GM21381 (cell line): ENCODE results near the gene ATP6V1G3.
"Not testable (repeated sequence)": the region's sequence is repeated elsewhere in the genome, so short reads cannot be mapped to it uniquely, and the experiment has no call there.

ENCODE experiments used
- ATAC-seq: cut with Tn5 transposase; IDR thresholded peaks from one replicate; pipeline ENCODE4 v1.9.1; 2021; ENCODE audit warnings: mild to moderate bottlenecking, moderate library complexity; ENCODE audit not compliant: unreplicated experiment

ATP6V1G3 gene, protein sequence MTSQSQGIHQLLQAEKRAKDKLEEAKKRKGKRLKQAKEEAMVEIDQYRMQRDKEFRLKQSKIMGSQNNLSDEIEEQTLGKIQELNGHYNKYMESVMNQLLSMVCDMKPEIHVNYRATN

DNA sequence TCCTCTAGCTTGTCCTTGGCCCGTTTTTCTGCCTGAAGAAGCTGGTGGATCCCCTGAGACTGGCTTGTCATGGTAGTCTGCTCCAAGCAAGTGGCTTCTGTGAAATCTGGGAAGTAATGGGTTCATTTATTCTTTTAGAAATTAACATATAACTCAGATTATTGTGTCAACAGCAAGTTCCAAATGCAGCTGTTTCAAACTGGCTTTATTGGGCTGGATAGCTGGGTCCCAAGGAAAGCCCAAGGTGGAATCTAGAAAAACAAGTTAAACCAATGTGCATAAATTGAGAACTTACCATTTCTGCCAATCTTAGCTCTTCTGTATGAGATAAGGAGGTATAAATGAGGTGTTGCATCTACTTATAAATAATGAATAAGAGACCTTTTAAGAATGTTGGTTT is at the start of gene ATP6V1G3:
TSS of gene ATP6V1G3 (minus strand) at position 101 of the 400 bp plus-strand sequence. CDS start at position 71, 30 bp downstream.
- ATAC-seq = no peak

DNA sequence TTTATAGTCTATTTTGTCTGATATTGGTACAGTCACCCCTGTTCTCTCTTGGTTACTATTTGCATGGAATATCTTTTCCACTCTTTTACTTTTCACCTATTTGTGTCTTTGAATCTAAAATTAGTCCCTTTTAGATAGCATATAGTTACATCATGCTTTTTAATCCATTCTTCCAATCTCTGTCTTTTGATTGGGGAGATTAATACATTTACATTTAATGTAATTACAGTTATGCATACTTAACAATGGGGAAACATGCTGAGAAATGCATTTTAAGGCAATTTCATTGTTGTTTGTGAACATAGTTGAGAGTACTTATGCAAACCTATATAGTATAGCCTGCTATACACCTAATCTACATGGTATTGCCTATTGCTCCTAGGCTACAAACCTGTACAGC is 48.4 kb upstream of the ATP6V1G3 start:
- ATAC-seq = no peak

DNA sequence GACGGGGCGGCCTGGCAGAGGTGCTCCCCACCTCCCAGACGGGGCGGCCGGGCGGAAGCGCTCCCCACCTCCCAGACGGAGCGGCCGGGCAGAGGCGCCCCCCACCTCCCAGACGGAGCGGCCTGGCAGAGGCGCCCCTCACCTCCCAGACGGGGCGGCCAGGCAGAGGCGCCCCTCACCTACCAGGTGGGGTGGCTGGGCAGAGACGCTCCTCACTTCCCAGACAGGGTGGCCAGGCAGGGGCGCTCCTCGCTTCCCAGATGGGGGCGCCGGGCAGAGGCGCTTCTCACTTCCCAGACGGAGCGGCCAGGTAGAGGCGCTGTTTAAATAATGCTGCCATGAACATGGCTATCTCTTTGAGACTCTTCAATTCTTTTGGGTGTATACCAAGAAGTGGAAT is 43.7 kb upstream of the ATP6V1G3 start:
- ATAC-seq = no peak

GRCh38 chr1:198583209-198583802 is 42.8 kb upstream of the ATP6V1G3 start:
- ATAC-seq = not testable (repeated sequence)

- ATAC-seq = no peak
Observed at GRCh38 chr1:198577444-198577843, 37.0 kb upstream of the ATP6V1G3 start.

- peak; percentile 56 for ATAC-seq
Observed at GRCh38 chr1:198575798-198576641, 35.5 kb upstream of the ATP6V1G3 start.

DNA sequence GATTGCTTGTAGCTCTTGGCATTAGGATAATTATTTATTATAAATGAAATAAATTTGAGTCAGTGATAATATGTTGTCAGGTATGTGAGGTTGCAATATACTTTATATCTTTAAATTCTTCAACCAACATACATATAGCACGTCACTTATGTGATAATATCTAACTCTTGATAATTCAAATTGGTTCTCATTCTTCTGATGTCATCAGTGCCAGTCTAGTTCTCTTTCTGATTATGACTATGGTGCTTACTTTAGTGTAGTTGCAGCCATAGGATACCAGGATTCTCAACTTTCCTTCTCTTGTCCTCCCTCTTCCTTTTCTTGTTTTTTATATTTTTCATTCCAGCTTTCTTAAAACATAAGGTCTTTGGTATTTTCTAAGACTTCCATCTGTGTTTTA is 34.8 kb upstream of the ATP6V1G3 start:
- ATAC-seq = no peak

DNA sequence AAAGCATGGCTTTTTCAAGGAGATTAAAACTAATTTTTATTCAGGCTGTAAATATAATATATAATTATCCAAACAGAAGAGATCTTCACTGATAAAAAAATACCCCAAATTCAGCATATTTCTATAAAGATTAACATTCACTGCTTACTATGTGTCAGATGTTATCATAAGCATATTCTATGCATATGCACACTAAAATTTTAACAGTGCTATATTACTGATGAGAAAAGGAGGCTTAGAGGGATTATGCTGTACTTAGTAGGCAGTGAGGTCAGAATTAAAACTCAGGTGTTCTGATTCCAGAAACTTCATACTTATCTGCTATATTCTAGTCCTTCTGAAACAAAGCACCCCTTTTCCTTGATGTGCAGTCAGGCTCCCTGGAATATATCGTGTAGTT is 33.8 kb upstream of the ATP6V1G3 start:
- ATAC-seq = no peak

GRCh38 chr1:198564716-198565115 is 24.2 kb upstream of the ATP6V1G3 start:
- no peak for ATAC-seq

DNA sequence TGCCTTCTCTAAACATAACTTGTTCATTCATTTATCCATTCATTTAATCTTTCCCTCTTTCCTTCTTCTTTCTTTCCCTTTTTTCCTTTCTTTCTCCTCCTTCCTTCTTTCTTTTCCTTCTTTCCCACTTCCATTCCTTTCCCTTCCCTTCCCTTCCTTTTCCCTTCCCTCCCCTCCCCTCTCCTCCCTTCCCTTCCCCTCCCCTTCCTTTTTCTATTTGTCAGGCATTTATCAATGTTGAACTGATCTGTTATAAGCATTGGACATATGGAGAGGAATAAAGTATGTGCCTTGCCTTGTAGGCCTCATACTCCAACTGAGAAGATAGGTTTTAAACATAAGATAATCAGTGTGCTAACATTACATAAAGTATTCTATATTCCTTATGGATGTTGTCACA is 23.7 kb upstream of the ATP6V1G3 start:
- ATAC-seq = no peak

DNA sequence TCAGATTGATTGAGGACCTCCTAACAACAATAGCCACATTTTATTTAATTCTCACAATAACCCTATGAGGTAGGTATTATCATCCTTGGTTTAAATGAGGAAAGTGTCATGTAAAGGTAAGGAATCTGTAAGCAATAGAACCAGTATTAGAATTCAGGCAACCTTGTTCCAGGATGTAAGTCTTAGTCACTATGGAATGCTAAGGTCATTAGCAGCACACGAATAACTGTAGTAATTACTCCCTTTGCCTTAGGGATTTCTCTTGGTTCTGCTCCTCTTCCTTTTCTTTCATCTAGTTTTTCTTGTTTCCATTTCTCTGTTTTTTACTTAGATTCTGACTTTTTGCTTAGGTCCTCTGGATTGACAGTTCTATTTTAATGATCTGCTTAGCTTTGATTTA is 23.1 kb upstream of the ATP6V1G3 start:
- no peak for ATAC-seq

DNA sequence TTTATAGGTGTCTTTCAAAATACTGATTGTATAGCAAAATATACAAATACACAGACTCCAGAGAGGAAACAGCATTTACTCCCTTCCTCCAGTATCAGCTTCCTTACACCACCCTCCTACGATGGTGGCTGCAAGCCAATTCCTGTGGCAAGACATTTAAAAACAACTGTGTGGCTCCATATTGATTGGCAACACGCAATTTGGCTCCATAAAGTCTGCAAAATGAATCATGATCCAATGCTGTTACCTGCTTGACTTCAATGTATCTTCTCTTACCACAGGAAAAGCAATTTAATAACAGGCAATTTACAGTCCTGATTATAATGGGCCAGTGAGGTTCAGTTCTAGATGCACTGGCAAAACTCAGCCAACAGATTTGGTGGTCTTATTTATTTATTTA is 19.7 kb upstream of the ATP6V1G3 start:
- ATAC-seq = no peak

GRCh38 chr1:198559362-198559761 is 18.9 kb upstream of the ATP6V1G3 start:
- no peak for ATAC-seq

GRCh38 chr1:198558402-198558801 is 17.9 kb upstream of the ATP6V1G3 start:
- ATAC-seq = no peak

DNA sequence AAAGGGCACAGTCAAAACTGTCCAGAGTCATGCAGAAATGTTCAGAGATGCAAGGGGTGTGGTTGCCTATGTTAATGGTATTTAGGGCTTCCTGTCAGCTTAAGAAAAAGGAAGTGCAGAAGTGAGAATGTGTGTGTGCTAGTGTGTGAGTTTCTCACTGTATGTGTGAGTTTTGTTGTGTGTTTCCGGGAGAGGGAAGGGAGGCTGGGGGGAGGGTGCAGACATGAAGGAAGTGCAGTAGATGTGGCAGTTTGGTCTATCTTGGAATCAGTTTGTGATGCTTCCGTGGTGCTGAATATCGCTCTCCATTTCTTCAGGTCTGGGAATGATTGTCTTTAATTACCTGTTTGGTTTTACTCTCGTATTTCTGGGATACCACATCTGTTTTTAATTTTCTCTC is 16.5 kb upstream of the ATP6V1G3 start:
- ATAC-seq = peak; percentile 95

GRCh38 chr1:198552668-198553416 is 12.4 kb upstream of the ATP6V1G3 start:
- no peak for ATAC-seq

DNA sequence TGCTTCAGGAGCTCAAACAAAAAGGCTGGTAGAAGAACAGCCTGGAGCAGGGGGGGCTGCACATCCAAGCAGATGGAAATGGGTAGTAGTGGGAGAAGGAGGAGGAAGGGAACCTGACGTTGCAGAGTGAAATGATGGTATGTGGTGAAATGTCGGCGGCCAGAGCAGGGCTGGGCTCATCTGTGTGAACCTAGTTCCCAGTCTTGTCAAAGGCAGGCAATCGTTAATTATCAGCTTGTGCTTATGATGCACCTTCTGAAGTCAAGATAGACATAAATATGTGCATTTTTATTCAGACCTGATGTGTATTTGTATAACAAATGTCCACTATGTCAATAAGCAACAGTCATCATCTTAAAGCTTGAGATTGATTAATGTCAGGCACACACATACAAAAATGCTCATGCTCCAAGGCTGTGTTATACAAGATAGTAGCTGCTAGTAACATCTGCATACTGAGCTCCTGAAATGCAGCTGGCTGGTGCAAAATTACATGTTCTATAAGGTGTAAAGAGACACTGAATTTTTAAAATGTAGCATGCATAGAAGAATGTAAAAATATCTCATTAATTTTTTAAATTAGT is 10.6 kb upstream of the ATP6V1G3 start:
- no peak for ATAC-seq

- peak; percentile 82 for ATAC-seq
Observed at GRCh38 chr1:198549866-198550265, 9.4 kb upstream of the ATP6V1G3 start.

DNA sequence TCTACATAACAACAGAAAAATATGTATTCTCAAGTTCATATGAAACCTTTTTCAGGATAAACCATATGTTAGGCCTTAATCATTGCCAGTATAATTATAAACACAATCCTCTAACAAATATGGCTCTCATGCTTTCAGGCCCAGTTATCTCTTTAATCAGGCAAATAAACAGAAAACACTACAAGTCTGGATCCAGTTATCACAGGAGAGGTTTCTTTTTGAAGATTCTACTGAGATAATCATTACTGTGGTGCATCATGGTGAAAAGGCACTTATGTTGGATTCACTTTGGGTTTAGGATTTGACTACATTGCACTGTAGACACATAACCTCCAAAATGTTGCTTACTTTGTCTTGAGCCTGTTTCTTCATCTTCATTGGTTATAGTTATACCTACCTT is 8.4 kb upstream of the ATP6V1G3 start:
- no peak for ATAC-seq

GRCh38 chr1:198545156-198545555 is 4.7 kb upstream of the ATP6V1G3 start:
- ATAC-seq = no peak

DNA sequence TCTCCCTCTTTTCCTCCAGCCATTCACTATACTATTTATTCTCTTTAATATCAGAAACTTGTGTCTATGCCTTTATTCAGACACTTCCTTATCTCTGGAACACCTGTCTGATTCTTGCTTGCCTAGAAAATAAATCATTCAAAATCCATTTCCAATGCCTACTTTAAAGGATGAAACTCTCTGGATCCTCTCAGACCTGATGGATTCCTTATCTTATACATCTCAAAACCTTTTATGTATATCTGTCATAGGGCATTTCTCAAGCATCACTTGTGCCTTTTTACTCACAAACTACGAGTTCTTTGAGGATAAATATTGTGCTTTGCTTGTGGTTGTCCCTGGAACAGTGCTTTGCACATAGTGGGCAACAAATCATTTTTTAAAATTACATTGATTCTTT is 3.8 kb upstream of the ATP6V1G3 start:
- no peak for ATAC-seq
